NCI-H748 treated with DMSO at 0.1 percent for 48 hours (cell line): ENCODE results near the gene ARHGAP15.
A peak's percentile ranks its signal among the peaks of the same experiment; 100 is the strongest.
"Not testable (repeated sequence)": the region's sequence is repeated elsewhere in the genome, so short reads cannot be mapped to it uniquely, and the experiment has no call there.

Experiments
- DNase-seq: peaks from one replicate; lab custom pipeline; 2025; lab: John Stamatoyannopoulos, UW

The ARHGAP15 gene

DNA sequence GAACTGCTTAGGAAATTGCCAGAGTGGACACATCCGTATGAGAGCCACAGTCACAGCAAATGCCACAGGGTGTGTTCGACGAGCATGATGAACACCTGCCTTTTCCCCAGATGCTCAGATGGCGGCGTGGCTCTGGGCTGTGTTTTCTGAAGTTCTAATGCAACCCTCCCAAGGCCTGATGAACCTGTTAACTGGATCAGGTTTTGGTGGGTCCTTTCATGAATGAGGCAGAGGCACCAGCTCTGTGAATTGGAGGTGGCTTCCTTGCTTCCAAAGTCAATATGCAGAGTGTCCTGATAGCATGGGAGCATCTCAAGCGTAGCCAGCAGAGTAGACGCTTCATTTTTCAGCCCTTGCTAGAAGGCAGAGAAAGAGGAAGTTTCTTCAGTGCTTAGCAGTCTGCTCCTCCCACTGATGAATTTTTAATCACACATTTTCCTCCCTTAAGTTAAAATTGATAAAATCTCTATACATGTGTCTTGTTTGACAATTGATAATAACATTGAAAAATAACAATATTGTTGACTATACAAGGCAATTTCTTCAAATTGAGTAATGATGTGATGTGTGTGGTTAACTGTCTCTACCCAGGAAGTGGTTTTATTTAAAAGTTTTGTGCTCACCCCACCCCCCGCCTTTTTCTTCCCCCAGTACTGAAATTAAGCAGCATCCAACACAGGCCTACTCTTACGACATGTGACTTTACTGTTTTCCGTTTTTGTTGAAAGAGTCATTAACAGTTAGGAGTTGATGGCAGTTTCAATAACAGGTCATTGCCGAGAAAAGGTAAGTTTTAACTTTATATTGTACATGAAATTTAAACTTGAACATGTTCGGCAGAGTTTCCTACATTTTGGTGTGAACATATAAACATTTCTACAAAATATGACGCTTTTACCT is at the start of gene ARHGAP15:
ARHGAP15 (plus strand) TSS at position 739 of the 900 bp plus-strand sequence.
- no peak for DNase-seq

DNA sequence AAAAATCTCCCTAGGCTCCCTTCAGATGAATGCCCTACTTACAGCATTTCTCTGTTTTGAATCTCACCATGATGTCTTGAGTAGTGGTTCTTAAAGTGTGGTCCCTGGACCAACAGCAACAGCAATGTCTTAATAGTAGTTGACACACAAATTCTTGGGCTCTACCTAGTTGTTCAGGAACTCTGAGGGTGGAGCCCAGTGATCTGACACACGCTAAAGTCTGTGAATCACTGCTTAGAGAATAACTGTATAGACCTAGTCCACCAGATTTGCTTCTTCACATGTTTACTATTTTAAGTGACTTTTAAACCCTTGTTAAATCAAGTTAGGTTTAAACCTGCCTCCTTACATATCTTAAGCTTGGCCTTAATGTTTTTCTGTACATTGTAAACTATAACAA is 47.6 kb upstream of the ARHGAP15 start:
- no peak for DNase-seq

DNA sequence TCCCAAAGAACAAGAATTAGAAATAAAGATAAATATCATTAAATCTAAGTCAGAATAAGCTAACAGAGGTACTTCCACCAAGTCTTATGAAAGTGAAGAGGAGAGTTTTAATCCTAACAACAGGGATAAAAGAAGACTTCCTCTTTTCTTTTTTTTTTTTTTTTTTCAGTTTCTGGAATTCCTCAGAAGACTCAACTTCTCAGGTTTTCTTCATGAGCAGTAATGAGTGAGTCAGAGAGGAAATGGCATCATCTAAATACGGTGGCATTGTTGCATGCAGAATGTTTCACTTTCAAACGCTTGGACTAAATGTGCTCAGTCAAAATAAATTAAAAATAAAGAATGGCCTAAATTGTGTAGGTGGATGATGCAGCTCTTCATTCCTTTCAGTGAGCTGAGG is 45.6 kb upstream of the ARHGAP15 start:
- DNase-seq, result no peak

- DNase-seq, result no peak
These were observed 44.8 kb upstream of the ARHGAP15 start for GRCh38 chr2:143084462-143084861.

- no peak for DNase-seq
These were observed 44.0 kb upstream of the ARHGAP15 start for GRCh38 chr2:143085125-143085784.

GRCh38 chr2:143087033-143087432 is 42.2 kb upstream of the ARHGAP15 start:
- no peak for DNase-seq

- no peak for DNase-seq
These were observed 40.8 kb upstream of the ARHGAP15 start for GRCh38 chr2:143088388-143088787.

GRCh38 chr2:143089520-143089919 is 39.7 kb upstream of the ARHGAP15 start:
- not testable (repeated sequence) for DNase-seq

- peak; percentile 14 for DNase-seq
These were observed 18.3 kb upstream of the ARHGAP15 start for GRCh38 chr2:143110758-143111428.

- DNase-seq, result no peak
These were observed 12.0 kb upstream of the ARHGAP15 start for GRCh38 chr2:143117225-143117624.

DNA sequence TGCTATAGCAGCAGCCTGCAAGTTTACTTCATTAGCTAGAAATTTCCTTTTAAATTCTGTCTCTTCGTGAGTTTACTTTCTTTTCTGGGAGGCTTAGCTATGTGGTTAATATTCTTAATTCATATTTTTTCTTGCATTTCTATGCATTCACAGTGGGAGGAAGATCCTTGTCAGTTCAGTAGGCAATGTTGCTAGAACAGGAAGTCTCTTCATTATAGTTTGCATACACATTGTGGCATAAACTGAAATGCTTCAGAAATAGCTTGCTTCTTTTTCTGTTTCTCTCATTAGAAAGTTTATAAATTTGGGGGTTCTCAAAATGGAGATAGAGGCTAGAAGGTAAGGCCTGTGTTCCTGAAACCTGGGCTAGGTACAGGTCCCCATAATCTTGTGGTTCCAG is 8.1 kb upstream of the ARHGAP15 start:
- no peak for DNase-seq

- DNase-seq, result no peak
These were observed 7.3 kb upstream of the ARHGAP15 start for GRCh38 chr2:143121957-143122356.

- DNase-seq, result no peak
These were observed 5.3 kb upstream of the ARHGAP15 start for GRCh38 chr2:143123911-143124310.

DNA sequence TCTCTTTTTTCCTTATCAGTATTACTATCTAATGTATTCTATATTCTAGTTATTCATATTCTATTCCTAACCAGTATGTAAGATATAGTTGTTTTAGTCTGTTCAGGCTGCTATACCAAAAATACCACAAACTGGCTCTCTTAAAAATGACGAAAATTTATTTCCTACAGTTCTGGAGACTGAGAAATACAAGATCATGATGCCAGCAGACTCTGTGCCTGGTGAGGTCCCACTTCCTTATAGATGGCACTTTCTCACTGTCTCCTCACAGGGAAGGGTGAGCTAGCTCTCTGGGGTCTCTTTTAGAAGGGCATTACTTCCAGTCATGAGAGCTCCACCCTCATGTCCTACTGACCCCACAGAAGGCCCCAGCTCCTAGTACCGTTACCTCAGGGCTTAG is 4.8 kb upstream of the ARHGAP15 start:
- DNase-seq, result no peak

- no peak for DNase-seq
These were observed 3.5 kb upstream of the ARHGAP15 start for GRCh38 chr2:143125717-143126116.

DNA sequence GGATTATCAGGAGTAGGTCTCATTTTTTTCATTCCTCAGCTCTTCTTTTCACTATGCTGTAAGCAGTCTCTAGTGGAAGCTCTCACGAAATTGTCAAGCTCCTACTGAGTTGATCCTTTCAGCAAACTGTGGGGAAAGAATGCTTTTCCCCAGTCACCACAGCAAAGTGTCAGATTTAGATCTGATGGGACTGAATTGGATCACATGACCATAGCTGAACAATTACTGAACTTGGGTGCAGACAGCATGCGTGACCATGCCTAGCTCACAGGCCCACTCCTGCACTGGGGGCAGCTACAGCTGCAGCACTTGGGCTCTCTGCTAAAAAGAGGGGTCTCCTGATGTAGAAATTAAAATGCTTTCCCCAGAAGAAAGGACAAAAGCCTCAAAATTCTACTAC is 3.1 kb downstream of the ARHGAP15 start:
- no peak for DNase-seq

- DNase-seq, result no peak
These were observed 4.6 kb downstream of the ARHGAP15 start for GRCh38 chr2:143133783-143134182.

DNA sequence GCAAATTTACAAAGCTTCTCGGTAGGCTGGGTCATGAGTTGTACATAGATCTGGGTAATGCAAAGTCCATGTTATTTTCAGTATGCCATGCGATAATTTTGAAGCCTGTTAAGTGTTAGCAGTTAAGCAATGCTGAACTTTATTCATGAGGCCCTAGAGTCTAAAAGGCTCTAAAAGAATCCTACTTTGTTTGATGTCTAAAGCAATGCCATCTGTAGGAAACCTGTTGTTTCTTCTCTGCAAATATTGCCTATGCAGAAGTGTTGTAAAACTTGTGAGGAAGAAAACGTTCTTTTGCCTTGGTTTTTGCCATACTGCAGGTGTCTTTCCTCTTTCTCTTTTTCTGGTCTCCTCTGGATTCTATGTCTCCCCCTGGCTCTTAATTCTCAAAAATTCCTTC is 9.1 kb downstream of the ARHGAP15 start:
- no peak for DNase-seq

GRCh38 chr2:143139835-143140393 is 10.7 kb downstream of the ARHGAP15 start:
- no peak for DNase-seq

DNA sequence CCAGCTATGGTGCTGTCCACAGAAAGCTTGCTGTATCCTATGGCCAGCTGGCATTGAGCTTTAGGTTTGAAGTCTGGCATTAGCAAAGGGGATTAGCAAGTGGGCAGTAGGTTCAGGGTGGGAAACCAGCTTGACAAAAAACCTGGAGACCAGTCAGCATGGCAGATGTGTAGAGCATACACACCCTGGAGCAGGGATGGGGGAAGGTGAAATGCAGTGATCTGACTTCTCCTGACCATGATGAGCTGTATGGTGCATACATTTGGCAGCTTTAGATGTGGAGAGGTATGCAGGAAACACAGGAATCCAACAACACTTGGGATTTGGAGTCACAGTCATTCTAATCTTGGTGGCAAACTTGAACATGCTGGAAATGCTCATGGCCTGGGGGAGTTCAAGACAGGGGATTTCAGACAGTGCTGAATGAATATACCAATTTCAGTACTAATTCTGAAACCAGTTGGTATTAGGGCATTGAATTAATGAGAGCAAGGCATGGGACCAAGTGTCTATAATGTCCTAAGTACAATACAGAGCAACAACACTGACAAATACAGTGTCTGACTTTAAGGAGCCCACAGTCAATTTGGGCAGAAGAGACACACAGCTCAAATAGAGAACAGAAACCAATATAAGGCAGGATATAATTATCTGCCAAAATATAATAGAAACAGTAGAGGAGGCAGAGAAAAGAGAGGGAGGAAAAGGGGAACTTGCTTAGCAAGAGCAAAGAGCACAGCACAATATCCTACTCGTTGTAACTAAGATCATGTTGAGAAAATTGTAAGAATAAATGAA is 11.8 kb downstream of the ARHGAP15 start:
- DNase-seq, result no peak

DNA sequence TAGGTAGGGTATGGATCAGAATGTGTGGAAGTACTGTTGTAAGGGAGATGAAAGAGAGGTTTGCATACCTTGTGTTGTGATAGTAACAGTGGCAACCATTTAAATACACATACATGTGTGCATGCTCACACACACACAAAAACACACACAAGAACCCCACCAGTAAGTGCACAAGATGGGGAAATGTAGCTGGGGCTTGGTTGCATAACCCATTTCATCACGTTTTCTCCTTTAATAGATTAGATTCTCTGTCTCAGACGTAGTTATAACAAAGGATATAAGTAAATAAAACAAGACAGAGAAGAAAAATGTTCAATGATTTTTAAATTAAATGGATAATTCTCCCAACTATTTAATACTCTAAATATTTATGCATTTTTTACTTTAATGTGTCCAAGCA is 13.4 kb downstream of the ARHGAP15 start:
- DNase-seq, result no peak
